Mammary epithelial cell (primary cell): ENCODE results near the gene TIGIT.

Experiments
- EZH2 ChIP-seq: IDR thresholded peaks from 2 replicates; pipeline ENCODE4 v1.6.1; 2012; ENCODE audit warnings: low read length, inconsistent platforms, borderline replicate concordance
- TF ChIP-seq, protein P1 (sequence below), 2 donors: IDR thresholded peaks in 1 of 2; conservative IDR thresholded peaks in 1 of 2; 2 replicates each; pipeline ENCODE4 v1.5.1; 2011 to 2012; ENCODE audit warnings: inconsistent platforms in 2 of 2, low read length in 2 of 2, mild to moderate bottlenecking in 2 of 2, control low read depth in 1 of 2, low read depth in 1 of 2; ENCODE audit not compliant: insufficient read depth in 1 of 2; ENCODE audit errors: extremely low read depth in 1 of 2

DNA sequence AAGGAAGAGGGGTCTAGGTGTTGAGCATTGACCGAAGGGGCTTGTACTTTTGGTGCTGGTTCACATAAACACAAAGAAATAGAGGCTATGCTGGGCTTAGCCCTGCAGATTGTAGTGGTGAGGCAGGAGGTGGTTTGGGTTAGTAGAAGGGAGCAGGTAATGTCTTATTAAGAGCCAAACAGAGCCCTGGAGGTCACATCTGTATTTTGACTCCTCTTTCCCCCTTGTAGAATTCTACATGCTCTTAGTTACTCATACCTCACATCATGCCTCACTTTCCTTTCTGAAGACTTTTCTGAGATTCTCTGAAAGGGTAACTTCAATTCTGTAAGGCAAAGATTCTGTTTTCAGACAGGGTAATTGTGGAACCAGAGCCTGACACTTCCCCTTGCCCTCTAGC is 40.3 kb upstream of the TIGIT start:
- TF ChIP-seq, protein P1, sequence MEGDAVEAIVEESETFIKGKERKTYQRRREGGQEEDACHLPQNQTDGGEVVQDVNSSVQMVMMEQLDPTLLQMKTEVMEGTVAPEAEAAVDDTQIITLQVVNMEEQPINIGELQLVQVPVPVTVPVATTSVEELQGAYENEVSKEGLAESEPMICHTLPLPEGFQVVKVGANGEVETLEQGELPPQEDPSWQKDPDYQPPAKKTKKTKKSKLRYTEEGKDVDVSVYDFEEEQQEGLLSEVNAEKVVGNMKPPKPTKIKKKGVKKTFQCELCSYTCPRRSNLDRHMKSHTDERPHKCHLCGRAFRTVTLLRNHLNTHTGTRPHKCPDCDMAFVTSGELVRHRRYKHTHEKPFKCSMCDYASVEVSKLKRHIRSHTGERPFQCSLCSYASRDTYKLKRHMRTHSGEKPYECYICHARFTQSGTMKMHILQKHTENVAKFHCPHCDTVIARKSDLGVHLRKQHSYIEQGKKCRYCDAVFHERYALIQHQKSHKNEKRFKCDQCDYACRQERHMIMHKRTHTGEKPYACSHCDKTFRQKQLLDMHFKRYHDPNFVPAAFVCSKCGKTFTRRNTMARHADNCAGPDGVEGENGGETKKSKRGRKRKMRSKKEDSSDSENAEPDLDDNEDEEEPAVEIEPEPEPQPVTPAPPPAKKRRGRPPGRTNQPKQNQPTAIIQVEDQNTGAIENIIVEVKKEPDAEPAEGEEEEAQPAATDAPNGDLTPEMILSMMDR (conservative IDR thresholded peaks at IDR 0.05 in 1 of 2, IDR thresholded peaks at IDR 0.05 in 1 of 2; ENCODE audit: extremely low read depth in 1 of 2, insufficient read depth in 1 of 2, low read depth in 1 of 2, low read length in 2 of 2): no peak
- TF ChIP-seq EZH2: no peak
